ENCODE data around the gene XRCC1.

Gene XRCC1

GRCh38 chr19:43545981-43546380 lies 29.3 kb downstream of the XRCC1 start:
- TF ChIP-seq CTCF (IDR thresholded peaks at IDR 0.05) = no peak

GRCh38 chr19:43545276-43545675 lies 30.1 kb downstream of the XRCC1 start:
- no peak for TF ChIP-seq CTCF (IDR thresholded peaks at IDR 0.05)

GRCh38 chr19:43544077-43544476 lies 31.2 kb downstream of the XRCC1 start:
- TF ChIP-seq CTCF (IDR thresholded peaks at IDR 0.05) = no peak

DNA sequence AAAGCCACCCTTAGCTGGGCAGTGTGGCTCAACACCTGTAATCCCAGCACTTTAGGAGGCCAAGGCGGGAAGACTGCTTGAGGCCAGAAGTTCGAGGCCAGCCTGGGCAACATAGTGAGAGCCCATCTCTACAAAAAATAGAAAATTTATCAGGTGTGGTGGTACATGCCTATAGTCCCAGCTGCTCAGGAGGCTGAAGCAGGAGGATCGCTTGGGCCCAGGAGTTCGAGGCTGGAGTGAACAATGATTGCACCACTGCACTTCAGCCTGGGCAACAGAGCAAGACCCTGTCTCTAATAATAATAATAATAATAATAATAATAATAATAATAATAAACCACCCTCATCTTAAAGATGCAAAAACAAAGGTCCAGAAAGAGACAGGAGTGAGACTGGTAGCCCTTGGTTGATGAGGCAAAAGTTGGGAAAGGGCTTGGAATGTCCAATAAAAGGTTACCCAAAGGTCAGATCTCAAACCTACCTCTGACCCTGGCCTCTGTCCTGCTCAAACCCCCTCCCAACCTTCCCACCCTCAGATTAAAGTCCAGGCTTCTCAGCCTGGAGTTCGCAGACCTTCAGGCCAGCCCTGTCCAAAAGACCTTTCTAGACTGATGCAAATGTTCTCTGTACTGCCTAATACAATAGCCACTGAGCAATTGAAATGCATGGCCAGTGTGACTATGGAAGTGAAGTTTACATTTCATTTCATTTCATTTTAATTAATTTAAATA lies 33.2 kb downstream of the XRCC1 start:
- TF ChIP-seq CTCF (IDR thresholded peaks at IDR 0.05) = no peak

GRCh38 chr19:43540381-43540780 lies 34.9 kb downstream of the XRCC1 start:
- TF ChIP-seq CTCF (IDR thresholded peaks at IDR 0.05) = no peak

- TF ChIP-seq CTCF (IDR thresholded peaks at IDR 0.05) = no peak
These were observed 36.4 kb downstream of the XRCC1 start for GRCh38 chr19:43538922-43539321.

DNA sequence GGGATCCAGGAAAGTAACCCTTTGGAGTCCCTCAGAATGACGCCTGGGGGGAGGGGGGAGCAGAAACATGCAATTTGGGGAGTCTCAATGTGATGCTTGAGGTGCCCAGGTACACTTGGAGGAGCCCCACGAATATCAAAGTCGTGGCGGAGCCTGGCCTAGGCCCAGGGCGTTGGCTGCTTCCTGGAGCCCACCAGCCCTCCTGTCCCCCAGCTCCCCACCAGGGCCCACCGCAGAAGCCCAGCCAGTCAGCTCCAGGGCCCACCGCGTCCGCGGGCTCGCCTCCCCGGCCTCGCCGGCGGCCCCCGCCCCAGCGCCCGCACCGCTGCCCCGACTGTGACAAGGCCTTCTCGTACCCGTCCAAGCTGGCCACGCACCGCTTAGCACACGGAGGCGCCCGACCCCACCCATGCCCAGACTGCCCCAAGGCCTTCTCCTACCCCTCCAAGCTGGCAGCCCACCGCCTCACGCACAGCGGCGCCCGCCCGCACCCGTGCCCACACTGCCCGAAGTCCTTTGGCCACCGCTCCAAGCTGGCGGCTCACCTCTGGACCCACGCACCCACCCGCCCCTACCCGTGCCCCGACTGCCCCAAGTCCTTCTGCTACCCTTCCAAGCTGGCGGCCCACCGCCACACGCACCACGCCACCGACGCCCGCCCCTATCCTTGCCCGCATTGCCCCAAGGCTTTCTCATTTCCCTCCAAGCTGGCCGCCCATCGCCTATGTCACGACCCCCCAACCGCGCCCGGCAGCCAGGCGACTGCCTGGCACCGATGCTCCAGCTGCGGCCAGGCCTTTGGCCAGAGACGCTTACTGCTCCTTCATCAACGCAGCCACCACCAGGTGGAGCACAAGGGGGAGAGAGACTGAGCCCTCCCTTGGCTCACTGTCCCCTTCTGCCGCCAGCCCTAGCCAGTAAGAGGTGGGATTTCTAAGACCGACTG lies 40.2 kb downstream of the XRCC1 start:
- TF ChIP-seq CTCF (IDR thresholded peaks at IDR 0.05) = 0 out of 2 replicates have a peak, but pooled peaks have one; percentile 13

Data from LNCAP (cell line).